ENCODE results near the gene USP12.

DNA sequence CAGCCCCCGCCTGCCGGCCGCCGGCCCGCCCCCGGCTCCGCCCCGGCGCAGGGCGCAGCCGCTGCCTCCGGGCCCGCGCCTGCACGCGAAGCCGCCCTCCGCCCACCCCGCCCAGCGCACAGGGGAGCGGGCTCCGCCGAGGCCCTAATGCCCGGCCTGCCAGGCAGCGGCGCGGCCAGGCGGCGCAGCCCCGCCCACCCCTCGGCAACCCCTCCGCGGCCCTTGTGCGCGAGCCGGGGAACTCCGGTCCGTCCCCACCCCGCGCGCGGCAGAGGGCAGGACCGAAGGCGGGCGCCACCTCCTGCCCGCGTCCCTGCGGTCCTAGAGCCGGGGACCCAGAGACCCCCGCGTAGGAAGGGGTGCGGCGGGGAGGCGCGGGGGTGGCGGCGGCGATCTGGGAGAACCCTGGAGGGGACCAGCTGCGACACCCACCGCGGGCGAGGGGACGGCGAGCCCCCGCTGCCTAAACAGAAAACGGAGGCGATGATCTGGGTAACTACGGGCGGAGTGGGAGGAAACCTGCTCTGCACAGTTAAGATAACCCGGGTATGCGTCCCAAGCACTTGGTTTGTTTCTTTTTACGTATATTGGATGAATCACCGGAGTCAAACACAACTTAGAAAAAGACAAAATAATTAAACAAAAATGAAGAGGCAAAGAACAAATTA, 350 bp upstream of the USP12 start:
- TF ChIP-seq, protein P1, sequence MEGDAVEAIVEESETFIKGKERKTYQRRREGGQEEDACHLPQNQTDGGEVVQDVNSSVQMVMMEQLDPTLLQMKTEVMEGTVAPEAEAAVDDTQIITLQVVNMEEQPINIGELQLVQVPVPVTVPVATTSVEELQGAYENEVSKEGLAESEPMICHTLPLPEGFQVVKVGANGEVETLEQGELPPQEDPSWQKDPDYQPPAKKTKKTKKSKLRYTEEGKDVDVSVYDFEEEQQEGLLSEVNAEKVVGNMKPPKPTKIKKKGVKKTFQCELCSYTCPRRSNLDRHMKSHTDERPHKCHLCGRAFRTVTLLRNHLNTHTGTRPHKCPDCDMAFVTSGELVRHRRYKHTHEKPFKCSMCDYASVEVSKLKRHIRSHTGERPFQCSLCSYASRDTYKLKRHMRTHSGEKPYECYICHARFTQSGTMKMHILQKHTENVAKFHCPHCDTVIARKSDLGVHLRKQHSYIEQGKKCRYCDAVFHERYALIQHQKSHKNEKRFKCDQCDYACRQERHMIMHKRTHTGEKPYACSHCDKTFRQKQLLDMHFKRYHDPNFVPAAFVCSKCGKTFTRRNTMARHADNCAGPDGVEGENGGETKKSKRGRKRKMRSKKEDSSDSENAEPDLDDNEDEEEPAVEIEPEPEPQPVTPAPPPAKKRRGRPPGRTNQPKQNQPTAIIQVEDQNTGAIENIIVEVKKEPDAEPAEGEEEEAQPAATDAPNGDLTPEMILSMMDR (IDR thresholded peaks at IDR 0.05; ENCODE audit: low read depth, low read length) = peak; percentile 26; the same call in 1 of the 2 replicates
- TF ChIP-seq EZH2phosphoT487 (IDR thresholded peaks at IDR 0.05; ENCODE audit: low read depth) = no peak

Data from OCI-LY3 (cell line).